GM19372 (cell line): ENCODE measurements around the gene NOC4L.

Source experiments
- ATAC-seq: cut with Tn5 transposase; IDR thresholded peaks from one replicate; pipeline ENCODE4 v1.9.1; 2021; ENCODE audit warnings: mild to moderate bottlenecking, low read depth, moderate library complexity; ENCODE audit not compliant: unreplicated experiment

Gene NOC4L

DNA sequence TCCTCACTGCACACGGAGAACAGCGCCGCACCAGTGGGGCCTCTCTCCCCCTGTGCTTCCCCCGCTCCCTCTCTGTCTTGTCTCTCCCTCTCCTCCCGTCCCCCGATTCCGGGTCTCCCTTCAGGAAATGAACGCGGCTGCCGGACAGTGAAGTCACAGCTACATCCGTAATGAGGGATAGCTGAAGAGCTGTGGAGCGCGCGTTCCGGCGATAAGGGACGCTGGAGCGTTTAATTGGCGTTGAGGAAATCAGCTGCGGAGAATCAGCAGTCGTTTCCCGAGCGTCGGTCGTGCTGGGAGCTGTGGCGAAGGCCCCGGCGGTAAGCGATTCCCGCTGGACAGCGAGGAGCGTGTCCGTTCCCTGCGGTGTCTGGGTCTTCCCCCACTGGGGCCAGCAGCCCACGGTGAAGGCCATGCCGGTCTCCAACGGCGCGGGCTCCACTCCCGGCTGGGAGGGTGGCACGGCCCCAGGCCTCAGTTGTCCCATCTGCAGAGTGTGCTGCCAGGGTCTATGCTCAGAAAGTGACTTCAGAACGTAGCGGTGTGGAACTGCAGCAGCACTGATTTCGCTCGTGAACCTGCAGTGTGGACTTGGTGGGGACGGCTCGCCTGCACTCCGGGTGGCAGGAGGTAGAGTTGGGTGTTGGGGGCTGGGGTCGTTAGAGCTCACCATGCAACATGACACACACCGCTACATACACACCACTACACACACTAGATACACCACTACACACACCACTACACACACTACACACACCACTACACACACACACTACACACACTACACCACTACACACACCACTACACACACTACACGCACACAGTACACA lies 10.9 kb downstream of the NOC4L start:
- no peak for ATAC-seq

DNA sequence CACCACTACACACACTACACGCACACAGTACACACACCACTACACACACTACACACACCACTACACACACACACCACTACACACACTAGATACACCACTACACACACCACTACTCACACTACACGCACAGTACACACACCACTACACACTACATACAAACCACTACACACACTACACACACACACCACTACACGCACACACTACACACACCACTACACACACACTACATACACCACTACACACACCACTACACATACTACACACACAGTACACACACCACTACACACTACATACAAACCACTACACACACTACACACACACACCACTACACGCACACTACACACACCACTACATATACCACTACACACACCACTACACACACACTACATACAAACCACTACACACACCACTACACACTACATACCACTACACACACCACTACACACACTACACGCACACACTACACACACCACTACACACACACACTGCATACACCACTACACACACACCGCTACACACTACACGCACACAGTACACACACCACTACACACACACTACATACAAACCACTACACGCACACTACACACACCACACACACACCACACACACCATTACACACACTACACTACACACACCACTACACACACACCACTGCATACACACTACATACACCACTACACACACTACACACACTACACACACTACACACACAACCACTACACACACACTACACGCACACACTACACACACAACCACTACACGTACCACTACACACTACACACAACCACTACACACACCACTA lies 11.7 kb downstream of the NOC4L start:
- ATAC-seq, result no peak

DNA sequence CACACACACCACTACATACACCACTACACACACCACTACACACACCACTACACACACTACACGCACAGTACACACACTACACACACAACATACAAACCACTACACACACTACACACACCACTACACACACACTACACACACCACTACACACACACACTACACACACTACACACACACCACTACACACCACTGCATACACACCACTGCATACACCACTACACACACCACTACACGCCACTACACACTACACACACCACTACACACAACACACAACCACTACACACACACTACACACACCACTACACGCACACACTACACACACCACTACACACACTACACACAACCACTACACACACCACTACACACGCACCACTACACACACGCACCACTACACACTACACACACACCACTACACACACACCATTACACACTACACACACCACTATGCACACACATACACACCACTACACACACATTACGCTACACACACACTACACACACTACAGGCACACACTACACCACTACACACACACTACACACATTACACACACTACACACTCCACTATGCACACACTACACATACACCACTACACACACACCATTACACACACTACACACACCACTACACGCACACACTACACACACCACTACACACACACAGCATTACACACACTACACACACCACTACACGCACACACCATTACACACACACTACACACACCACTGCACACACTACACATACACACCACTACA lies 12.5 kb downstream of the NOC4L start:
- no peak for ATAC-seq

DNA sequence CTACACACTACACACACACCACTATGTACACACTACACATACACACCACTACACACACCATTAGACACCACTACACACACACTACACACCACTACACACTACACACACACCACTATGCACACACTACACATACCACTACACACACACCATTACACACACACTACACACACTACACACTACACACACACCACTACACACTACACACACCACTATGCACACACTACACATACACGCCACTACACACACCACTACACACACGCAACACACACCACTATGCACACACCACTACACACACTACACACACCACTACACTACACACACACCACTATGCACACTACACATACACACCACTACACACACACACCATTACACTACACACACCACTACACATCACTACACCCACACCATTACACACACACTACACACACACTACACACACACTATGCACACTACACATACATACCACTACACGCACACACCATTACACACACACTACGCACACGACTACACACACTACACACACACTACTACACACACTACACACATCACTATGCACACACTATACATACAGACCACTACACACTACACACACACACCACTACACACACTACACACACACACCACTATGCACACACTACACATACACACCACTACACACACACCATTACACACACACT lies 13.6 kb downstream of the NOC4L start:
- ATAC-seq, result no peak

DNA sequence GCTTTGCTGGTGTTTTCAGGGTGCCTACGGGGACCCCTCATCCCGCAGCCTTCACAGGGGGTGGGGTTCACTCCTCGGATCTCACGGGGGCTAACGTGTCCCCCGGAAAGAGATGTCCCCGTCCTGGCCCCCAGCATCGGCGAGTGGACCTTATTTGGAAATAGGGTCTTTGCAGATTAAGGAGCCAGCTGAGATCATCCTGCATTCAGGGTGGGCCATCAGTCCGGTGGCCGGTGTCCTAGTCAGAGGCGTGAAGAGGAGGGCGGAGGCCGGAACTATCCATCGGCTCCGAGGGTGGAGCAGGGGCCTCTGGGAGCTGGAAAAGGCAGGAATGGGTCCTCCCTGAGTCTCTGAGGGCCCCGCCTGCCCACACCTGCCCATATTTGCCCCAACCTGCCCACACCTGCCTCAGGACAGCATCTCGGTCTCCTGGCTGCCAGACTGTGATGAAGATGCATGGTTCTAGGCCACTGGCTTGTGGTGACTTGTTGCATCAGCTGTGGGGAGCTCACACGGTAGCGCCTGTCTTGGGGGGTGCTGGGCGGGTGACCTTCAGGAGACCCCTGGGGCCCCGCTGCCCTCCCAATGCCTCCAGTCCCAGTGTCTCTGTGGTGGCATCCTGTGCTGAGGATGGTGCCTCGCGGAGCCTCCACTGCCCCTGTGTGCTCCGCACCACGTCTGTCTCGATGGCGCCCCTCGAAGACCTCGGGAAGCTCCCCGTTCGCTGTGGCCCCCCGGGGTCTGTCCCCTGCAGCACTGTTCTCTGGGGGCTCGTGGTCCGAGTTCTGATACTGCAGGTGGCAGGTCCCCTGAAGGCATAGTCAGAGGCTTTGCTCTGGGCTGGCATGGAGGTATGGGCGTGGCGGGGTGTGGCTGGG lies 14.7 kb downstream of the NOC4L start:
- ATAC-seq, result no peak

DNA sequence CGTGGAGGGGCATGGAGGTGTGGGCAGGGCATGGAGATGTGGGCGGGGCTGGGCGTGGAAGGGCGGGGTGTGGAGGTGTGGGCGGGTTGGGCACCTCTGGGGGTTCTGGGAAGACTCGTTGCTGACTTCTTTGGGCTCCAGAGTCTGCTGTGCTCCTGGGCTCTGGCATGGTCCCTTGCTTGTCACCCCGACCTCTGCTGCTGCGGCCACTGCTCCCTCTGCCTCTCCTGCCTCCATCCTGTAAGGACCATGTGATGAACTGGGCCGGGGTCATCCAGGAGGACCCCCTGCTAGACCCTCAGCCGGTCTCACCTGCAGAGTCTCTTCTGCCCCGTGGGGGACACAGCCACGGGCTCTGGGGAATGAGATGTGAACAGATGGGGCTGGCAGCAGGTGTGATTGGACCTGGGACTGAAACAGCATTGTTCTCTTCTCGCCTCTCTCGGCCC lies 15.3 kb downstream of the NOC4L start:
- ATAC-seq, result no peak

DNA sequence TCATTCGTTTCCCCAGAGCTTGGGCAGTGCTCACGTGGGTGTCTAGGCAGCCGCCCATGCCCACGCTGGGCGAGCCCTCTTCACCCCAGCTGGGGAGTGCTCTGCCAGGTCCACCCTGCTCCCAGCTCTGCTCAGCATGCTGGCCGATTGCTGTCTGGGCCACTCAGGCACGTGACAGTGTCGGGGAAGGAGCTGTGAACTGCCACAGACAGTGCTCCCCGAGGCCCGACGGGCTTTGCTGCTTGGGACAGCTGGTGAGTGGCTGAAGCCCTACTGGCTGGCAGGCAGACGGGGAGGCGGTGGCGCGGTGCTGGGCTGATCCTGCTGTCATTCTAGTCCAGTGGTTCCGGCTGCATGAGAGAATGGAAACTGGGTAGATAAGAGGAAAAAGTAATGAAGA lies 15.8 kb downstream of the NOC4L start:
- ATAC-seq, result no peak

DNA sequence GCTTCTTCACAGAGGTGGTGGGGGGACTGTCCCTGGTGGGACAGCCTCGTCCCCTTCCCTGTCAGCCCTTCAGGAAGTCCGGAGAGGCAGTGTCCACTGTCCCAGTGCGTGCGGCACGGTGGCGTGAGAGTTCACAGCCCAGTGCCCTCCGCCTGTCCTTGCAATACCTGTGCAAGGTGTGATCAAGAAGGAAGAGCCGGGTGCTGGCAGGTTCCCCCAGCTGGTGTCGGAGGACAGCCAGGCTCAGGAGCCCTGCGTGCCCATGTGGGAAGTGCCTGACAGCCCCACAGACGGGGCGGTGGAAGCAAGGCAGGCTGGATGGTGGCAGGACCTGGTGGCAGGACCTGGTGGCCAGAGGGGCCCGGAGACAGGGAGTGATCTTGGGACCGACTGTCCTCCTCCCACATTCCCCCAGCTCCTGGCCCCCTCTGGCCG lies 16.4 kb downstream of the NOC4L start:
- no peak for ATAC-seq

DNA sequence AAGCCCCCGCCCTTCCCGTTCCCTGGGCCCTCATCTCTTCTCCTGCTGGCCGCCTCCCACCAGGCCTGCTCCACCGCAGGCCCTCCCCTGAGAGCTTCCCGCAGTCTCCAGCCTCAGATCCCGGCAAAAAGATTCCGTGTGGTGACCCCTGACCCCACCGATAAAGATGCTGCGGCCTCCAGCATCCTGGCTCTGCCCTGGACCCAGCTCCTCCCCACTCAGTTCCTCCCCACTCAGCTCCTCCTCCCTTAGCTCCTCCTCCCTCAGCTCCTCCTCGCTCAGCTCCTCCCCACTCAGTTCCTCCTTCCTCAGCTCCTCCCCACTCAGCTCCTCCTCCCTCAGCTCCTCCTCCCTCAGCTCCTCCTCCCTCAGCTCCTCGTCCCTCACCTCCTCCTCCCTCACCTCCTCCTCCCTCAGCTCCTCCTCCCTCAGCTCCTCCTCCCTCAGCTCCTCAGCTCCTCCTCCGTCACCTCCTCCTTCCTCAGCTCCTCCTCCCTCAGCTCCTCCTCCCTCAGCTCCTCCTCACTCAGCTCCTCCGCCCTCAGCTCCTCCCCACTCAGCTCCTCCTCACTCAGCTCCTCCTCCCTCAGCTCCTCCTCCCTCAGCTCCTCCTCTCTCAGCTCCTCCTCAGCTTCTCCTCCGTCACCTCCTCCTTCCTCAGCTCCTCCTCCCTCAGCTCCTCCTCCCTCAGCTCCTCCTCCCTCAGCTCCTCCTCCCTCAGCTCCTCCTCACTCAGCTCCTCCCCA lies 17.0 kb downstream of the NOC4L start:
- ATAC-seq, result no peak

DNA sequence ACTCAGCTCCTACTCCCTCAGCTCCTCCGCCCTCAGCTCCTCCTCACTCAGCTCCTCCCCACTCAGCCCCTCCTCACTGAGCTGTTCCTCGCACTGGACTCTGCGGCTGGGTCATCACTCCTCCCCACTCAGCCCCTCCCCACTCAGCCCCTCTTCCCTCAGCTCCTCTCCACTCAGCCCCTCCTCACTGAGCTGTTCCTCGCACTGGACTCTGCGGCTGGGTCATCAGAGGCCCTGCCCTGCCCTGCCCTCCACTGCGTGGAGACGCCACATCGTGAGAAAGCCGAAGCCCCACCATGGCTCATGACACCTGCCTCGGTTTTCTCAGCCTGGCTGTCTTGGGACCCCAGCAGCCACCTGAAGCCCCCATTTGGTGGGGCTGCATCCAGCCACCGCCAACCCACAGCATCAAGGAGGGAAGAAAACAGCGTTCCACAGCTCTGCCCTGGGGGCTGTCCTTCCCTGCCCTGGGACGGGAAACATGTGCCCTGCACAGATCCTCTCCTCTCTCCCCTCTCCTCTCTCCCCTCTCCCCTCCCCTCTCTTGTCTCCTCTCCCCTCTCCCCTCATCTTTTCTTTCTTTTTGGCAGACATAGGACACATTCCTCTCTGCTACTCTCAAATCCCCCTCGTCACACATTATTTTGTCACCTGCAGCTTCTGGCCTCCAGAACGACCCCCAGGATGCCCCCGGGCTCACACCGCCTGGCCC lies 17.7 kb downstream of the NOC4L start:
- no peak for ATAC-seq

DNA sequence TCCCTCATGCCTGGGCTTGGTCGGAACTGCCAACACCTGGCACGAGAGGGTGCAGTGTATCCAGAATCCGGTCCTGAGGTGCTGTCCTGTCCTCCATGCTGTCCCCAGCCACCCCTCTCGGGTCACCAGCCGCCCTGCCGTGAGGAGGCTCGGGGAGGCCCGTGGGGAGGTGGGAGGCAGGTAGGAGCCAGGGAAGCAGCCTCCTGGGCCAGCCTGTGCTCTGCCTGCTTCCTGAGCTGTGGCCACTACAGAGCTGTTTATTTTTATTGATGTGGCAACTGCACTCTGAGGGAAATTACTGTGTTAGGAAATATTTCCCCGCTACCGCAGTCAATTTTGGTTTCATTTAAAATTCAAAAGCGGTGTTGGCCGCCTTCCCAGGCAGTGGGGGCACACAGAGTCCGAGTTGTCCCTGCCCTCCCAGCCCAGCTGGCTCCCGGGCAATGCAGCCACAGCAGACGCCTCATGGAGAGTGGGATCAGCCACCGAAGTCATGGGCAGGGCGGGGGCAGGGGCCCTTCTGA lies 18.3 kb downstream of the NOC4L start:
- no peak for ATAC-seq

DNA sequence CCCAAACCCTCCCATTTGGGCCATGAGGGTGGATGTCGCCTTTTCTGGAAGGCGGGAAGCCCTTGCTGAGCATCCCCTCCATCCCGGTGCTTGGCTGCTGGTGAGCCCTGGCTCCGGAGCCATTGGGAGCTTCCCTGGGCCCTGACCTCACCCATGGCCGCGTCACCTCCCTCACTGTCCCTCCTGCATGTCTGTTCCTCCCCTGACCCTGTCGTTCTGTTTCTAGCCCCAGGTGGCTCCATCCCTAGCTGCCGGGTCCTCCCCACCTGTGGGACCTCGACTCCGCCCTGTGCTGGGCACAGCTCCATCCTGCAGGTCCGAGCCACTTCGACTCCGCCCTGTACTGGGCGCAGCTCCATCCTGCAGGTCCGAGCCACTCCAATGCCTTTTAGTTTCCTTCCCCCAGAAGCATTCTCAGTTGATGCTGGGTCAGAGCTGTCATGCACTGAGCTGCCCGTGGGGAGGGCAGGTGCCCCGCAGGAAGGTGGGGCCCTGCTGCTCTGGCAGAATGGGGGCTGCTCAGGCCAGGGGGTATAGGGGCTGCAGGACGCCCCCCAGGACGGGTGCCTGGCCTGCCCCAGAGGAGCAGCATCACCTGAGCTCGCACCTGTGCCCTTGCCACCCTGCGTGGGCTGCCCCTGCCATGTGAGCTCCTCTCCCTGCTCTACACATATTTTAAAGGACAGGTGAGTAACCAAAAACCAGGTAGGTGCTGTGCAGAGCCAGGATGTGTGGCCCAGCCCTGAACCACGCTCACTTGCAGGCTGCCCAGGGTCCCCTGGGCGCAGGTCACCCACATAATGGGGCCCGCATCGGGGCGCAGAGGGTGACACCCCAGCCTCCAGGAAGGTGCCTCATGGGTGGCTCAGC lies 19.0 kb downstream of the NOC4L start:
- ATAC-seq, result no peak

DNA sequence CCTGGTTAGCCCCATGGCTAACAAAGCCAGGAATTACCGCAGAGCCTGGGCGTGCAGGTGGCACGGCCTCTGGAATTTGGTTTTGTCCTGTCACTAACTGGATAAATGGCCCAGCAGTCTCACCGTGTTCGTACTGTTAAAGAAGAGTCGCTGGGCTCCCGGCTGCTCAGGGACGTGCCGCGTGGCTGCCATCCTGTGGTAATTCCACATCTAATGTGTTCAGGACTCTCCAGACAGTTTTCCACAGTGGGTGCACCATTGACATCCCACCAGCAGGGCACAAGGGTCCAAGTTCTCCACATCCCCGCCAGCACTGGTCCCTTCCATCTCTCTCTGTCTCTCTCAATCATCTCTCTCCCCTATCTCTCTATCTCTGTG lies 19.6 kb downstream of the NOC4L start:
- ATAC-seq, result no peak

DNA sequence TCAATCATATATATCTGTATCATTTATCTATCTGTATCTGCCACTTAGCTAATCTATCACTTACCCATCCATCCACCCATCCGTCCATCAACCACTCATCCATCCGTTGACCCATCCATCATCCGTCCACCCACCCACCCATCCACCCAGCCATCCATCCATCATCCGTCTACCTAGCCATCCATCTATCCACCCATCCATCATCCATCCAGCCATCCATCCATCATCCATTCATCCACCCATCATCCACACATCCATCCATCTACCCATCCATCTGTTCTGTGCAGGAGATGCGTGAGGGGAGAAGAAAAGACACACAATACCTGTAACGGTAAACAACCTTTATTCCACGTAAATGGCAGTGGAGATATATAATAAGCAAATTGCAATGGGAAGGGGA lies 20.2 kb downstream of the NOC4L start:
- ATAC-seq, result no peak

DNA sequence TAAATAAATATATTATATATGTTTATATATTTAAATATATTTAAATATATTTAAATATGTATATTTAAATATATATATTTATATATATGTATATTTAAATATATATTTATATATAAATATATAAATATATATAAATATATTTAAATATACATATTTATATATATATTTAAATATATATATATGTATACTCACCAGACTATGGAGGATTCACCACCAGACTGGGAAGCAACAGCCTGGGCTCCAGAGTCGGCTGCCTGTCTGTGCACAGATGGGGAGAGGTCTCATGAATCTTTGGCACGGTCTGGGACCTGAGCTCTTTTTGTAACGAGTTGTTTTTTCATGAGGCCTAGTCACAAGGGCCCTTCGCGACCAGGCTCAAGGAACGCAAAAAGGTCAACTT lies 21.3 kb downstream of the NOC4L start:
- no peak for ATAC-seq

DNA sequence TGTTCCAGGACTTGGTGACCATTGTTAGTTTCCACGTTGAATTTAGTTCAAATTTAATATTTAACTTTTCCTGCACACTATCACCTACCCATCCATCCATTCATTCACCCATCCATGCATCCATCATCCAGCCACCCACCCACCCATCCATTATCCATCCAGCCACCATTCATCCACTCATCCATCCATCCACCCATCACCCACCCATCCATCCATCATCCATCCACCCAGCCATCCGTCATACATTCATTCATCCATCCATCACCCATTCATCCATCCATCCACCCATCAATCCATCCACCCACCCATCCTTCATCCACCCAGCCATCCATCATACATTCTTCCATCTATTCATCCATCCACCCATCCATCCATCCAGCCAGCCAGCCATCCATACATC lies 21.8 kb downstream of the NOC4L start:
- no peak for ATAC-seq
